Activated naive CD4-positive, alpha-beta T cell treated with anti-CD3 and anti-CD28 coated beads, Interleukin-2, amount 50 U/mL, for 16 hours (primary cell): ENCODE results near the gene TKTL1.
"Not testable (repeated sequence)": the region's sequence is repeated elsewhere in the genome, so short reads cannot be mapped to it uniquely, and the experiment has no call there.

Source experiments
- DNase-seq: peaks from one replicate; pipeline ENCODE4 v3.0.0-alpha.2; 2020

The TKTL1 gene, protein sequence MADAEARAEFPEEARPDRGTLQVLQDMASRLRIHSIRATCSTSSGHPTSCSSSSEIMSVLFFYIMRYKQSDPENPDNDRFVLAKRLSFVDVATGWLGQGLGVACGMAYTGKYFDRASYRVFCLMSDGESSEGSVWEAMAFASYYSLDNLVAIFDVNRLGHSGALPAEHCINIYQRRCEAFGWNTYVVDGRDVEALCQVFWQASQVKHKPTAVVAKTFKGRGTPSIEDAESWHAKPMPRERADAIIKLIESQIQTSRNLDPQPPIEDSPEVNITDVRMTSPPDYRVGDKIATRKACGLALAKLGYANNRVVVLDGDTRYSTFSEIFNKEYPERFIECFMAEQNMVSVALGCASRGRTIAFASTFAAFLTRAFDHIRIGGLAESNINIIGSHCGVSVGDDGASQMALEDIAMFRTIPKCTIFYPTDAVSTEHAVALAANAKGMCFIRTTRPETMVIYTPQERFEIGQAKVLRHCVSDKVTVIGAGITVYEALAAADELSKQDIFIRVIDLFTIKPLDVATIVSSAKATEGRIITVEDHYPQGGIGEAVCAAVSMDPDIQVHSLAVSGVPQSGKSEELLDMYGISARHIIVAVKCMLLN

DNA sequence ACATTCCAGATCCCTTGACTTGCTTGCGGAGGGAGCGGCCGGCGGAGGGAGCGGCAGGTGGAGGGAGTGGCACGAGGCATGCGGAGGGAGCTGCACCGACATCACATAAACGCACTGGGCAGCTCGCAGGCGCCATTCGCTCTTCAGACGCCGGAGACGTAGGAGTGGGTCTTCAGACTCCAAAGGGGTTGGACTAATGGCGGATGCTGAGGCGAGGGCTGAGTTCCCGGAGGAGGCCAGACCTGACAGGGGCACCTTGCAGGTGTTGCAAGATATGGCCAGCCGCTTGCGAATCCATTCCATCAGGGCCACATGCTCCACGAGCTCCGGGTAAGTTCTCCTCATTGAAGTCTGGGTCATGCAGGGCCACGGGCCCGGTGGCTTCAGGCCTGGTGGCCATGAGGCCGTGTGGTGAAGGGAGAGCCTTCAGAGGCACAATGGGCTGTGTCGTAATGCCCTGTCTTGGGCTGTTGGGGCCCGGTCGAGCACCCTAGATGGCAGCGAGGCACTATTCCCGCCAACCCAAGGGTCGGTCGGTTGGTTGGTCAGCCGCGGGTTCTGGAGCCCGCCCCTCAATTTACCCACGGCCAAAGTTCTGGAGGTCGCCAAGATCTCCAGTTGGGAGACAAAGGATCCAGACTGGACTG lies at the start of gene TKTL1:
Gene TKTL1 (plus strand): TSS at position 132 of the 647 bp plus-strand sequence. CDS start 65 bp downstream, at position 197.
- DNase-seq = no peak

DNA sequence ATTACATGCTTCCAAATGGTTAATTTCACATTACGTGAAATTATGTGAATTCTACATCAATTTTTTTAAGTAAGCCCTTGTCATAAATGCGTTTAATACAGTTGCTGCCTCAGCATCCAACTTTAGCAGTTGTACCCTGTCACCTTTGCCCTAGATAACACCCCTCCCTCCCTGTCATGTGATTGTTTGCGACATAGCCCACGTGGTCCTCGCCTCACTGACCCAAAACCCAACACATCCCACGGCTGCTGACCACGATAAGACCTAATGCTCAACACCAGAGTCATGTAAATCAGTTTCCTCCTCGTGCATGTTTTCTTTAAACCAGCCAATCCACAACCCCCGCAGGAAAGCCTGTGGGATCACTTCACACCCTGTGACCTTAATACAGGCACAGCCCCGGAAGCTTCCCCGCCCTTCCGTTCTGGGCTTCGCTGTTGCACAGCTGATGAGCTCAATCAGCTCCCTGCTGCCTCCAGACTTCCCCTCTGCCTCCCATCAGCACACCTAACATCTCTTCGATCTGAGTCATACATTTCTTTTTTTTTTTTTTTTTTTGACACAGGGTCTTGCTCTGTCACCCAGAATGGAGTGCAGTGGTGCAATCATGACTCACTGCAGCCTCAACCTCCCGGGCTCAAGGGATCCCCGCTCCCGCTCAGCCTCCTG lies 48.1 kb upstream of the TKTL1 start:
- not testable (repeated sequence) for DNase-seq

DNA sequence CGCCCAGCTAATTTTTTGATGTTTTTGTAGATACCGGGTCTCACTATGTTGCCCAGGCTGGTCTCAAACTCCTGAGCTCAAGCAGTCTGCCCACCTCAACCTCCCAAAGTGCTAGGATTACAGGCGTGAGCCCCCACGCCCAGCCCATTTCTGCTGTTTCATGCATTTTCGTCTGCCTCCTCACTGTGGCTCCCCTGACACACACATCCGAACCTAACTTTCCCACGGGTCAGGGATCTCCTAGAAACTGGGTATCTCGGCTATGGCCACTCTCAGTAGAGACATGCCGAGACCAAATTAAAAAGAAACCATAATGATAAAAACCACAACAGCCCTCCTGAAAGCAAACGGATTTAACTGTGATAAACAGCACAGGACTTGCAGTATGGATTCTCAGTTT lies 47.5 kb upstream of the TKTL1 start:
- not testable (repeated sequence) for DNase-seq

DNA sequence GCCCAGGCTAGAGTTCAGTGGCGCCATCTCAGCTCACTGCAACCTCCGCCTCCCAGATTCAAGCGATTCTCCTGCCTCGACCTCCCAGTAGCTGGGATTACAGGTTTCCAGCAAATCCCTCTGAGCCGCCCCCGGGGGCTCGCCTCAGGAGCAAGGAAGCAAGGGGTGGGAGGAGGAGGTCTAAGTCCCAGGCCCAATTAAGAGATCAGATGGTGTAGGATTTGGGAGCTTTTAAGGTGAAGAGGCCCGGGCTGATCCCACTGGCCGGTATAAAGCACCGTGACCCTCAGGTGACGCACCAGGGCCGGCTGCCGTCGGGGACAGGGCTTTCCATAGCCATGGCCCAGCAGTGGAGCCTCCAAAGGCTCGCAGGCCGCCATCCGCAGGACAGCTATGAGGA lies 38.3 kb upstream of the TKTL1 start, which contains the start of gene OPN1MW3:
Gene OPN1MW3 (plus strand): TSS at position 301 of the 400 bp plus-strand sequence. CDS start 38 bp downstream, at position 339.
- DNase-seq = not testable (repeated sequence)

DNA sequence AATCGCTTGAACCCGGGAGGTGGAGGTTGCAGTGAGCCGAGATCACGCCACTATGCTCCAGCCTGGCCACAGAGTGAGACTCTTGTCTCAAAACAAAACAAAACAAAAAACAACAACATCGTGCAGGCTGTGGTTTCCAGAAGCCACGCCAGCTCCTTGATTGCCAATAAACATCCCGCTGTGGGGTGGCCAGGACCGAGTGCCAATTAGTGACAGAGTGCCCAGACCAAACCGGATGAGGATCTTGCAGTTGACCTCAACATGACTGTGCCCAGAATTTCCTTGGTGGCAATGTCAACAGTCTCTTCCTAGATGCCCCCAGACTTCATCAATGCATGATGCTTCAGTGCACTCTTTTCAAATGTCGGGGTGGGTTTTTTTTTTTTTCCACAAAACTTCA lies 36.9 kb upstream of the TKTL1 start:
- DNase-seq = not testable (repeated sequence)

DNA sequence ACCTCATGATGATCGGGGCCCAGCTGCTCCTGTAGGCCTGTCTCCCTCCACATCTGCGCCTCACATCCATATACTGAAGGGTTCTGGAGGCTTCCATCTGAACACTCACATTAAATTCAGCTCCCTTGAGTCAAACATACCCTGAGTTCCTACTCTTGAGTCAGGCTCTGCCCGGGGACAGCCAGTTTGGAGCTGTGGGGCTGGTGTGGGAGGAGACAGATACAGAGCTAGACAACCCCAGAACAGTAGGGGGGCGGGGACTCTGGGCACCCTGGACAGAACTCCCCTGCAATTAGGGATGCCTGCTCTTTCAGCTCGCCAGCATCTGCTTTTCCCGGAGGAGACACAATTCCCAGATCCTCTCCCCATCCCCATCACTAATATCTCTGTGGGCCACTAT lies 32.5 kb upstream of the TKTL1 start:
- DNase-seq = not testable (repeated sequence)

DNA sequence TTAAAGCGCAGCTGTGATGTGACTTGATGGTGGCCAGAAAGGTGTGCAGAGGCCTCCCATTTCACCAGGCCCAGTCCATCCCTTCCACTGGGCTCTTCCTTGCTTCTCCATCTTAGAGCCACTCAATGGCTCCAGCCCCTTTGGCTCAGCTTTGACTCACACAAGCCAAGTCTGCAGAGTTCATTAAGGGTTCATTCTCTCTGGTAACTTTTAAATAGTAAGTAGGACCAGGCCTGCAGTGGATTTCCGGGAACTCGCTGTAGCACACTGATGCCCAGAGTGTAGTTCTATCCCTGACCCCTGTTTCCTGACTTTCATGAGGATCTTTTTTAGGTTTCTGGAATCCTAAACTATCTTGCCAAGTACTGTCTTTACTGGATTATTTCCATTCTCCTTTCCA lies 26.4 kb upstream of the TKTL1 start:
- DNase-seq = not testable (repeated sequence)

DNA sequence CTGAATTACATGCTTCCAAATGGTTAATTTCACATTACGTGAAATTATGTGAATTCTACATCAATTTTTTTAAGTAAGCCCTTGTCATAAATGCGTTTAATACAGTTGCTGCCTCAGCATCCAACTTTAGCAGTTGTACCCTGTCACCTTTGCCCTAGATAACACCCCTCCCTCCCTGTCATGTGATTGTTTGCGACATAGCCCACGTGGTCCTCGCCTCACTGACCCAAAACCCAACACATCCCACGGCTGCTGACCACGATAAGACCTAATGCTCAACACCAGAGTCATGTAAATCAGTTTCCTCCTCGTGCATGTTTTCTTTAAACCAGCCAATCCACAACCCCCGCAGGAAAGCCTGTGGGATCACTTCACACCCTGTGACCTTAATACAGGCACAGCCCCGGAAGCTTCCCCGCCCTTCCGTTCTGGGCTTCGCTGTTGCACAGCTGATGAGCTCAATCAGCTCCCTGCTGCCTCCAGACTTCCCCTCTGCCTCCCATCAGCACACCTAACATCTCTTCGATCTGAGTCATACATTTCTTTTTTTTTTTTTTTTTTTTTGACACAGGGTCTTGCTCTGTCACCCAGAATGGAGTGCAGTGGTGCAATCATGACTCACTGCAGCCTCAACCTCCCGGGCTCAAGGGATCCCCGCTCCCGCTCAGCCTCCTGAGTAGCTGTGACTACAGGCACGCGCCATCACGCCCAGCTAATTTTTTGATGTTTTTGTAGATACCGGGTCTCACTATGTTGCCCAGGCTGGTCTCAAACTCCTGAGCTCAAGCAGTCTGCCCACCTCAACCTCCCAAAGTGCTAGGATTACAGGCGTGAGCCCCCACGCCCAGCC lies 10.9 kb upstream of the TKTL1 start:
- not testable (repeated sequence) for DNase-seq

DNA sequence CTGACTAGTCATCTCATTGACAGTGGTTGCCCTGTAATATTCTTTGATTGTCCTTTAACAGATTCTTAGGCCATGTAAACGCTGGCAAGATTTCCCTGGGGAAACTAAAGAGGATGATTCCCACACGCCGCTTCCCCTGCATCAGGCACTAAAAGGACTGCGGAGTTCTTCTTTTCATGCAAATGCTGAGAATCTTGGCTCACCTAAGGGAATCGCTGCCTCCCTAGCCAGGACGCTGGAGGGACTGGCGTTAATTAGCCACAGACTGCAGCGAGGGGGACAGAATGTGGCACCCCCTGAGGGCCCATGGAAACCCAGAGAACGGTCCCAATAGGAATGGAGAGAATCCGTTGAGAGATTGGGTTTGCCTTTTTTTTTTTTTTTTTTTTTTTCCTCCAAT lies 9.2 kb upstream of the TKTL1 start:
- not testable (repeated sequence) for DNase-seq

DNA sequence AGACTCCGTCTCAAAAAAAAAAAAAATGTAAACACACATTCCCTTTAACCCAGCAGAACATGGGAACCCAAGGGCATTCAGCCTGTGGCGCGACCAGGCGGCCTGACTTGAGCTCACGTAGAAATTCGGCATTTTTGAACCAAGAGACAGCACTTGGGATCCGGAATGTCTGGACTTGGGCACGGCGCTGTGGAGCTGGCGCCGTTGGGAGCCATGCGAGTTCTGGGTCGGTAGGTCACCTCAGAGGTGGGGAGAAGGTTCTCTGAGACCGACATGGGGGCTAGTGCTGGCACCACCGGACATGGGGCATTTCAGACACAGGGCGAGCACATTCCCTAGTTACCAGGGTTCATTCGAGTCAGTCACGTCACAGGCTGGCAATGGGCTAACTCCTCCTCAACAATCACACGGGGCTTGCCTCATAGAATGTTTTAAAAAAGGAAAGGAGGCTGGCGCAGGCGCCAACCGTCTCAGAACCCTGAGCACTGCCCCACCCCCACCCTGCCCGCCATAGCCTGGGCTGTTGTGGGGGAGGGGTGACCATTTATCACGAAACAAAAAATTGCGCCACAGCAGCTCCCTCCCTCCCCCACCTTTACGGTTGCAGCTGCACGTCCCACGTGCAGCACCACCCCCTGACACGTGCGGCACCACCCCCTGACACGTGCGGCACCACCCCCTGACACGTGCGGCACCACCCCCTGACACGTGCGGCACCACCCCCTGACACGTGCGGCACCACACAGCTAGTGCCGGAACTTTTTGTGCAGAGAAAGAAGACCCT lies 612 bp upstream of the TKTL1 start, which contains the start of gene TEX28:
Gene TEX28 (minus strand): TSS at position 334 of the 784 bp plus-strand sequence. CDS start 3,007 bp downstream, outside the sequence.
- DNase-seq = no peak

DNA sequence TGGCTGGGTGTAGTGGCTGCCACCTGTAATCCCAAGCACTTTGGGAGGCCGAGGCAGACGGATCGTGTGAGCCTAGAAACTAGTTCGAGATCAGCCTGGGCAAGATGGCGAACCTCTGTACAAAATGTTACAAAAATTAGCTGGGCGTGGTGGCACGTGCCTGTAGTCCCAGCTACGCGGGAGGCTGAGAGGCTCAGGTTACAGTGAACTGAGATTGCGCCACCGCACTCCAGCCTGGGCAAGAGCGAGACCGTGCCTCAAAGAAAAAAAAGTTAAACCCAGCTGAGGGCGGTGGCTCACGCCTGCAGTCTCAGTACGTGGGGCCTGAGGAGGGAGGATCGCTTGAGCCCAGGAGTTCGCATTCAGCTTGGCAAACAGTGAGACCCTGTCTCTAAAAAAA lies 1.1 kb downstream of the TKTL1 start:
- DNase-seq = no peak

DNA sequence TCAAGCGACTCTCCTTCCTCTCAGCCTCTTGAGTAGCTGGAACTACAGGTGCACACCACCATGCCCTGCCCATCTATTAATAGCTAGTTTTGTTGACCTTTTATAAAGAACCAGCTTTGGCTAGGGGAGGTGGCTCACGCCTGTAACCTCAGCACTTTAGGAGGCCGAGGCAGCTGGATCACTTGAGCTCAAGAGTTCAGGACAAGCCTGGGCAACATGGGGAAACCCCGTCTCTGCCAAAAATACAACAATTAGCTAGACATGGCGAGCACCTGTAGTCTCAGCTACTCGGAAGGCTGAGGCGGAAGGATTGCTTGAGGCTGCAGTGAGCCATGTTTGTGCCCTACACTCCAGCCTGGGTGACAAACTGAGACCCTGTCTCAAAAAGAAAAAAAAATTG lies 2.7 kb downstream of the TKTL1 start:
- no peak for DNase-seq

DNA sequence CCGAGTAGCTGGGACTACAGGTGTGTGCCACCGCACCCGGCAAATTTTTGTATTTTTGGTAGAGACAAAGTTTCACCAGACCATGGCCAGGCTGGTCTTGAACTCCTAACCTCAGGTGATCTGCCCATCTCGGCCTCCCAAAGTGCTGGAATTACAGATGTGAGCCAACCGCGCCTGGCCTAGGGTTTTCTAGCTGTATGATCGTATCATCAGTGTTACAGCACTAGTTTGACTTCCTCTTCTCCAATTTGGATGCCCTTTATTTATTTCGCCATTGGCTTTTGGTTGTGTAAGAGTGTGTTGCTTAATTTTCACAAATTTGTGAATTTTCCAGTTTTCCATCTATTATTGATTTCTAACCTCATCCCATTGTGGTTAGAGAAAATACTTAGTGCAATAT lies 5.2 kb downstream of the TKTL1 start:
- no peak for DNase-seq

DNA sequence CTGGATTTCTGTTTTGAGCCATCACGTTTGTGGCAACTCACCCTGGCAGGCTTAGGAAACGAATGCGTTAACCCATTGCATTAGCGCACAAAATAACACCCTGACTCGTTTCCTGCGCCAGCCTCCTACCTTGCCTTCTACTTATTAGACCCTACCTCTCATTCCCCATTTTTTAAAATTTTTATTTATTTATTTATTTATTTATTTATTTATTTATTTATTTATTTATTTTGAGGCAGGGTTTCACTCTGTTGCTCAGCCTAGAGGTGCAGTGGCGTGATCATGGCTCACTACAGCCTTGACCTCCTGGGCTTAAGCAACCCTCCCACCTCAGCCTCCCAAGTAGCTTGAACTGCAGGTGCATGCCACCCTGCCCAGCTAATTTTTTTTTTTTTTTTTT lies 7.4 kb downstream of the TKTL1 start:
- DNase-seq = not testable (repeated sequence)

DNA sequence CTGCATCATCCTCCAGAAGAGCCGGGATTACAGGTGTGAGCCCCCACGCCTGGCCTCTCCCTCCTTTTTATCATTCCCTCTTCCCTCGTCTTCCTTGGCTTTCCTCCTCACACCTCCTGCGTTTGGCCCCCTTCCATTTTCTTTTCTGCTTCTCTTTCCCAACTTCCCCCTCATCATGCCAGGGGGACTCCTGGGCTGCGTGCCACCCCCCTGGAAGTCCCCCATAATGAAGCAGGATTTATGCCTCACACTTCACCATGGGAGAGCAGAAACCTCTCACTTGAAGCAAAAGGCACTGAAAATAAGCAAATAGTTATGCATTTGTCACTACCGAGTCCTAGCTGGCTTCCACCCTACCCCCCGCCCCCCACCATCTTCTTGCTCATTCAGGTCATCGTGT lies 7.9 kb downstream of the TKTL1 start:
- DNase-seq = no peak

DNA sequence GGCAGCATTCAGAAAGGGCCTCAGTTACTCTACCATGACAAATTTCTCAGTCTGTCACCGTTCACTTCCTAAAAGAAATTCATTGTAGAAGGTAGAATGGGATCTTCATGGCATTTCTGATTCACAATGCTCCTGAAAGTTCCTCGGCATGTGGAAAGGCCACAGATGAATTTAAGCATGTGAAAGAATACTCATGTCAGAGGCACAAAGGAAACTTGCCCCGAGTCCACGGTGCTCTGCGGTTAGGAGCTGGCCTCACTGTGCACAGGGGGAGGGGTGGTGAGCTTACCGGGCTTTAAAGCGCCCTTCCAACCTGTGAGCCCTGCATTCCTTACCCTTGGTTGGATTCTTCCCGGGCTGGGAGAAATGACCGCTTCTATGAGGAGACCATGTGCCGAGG lies 9.3 kb downstream of the TKTL1 start:
- no peak for DNase-seq

DNA sequence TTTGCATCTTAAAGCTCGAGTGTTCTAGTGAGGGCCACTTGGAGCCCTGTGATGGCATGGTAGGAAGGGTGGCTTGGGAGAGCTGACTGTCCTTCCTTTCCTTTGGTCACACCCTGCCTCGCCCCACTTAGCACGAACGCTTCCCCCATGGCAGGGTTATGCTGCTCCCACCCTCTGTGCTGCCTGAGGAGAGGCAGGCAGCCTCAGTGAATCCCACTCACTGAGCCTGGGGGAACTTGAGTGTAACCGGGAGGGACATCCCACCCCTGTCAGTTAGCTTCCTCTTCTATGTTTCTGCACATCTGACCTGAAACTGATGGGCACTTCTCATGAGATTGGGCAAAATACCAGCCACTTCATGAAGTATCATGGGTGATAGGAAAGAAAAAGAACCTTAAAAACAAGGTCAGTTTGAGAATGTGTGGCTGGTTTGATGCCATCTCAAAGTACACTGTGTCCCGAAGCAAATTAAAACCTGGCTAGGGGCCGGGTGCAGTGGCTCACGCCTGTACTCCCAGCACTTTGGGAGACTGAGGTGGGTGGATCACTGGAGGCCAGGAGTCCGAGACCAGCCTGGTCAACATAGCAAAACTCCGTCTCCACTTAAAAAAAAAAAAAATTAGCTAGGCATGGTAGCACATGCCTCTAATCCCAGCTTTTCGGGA lies 10.1 kb downstream of the TKTL1 start:
- no peak for DNase-seq

DNA sequence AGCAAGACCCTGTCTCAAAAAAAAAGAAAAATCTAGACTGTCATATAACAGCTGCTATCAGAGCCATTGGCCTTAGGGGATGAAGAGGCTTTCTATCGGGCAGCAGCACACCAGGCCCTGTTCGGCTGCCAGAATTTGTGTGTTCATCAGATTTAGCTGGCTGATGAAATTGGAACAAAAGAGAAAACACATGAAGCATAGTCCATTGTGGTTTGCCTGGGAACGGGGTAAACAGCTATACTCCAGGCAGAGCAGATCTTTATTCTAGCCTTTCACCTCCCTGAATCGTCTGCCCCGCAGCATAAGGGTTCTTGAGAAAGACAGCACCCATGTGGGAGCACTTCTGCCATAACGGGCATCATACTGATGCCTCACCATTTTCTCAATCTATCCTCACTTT lies 11.6 kb downstream of the TKTL1 start:
- no peak for DNase-seq

DNA sequence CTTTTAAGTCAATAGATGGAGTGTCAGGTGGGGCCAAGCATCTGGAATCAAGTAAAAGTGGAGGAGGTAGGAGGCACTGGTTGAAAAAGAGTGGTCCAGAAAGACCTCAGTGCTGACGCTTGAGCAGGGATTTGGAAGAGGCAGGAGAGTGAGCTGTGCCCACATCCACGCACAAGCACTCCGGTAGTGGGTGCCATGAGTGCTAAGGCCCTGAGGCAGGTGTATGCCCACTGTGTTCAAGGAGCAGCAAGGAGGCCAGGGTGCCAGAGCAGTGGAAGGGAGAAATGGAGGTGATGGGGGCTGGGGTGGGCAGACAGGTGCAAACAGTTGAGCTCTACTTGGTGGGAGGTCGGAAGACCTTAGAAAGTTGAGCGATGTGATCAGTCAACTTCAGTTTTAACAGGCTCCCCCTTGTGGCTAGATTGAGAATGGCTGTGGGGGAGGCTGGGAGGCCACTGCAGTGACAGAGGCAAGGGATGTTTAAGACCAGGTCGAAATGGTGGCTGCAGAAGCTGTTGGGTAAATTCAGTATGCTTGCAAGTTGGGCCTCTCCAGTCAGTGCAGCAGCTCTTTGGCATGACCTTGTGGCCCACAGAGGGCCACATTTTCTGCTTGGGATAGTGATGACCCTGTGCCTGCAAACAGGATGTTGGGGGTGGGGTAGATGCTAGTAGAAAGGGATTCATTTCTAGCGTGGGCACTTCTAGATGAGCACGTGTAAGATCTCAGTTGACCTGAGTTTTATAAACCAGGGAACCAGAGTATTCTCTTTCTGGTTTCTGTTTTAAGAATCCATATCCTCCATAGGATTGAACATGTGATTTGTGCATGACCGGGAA lies 12.7 kb downstream of the TKTL1 start:
- peak; percentile 80 for DNase-seq
